IPS-18c (cell line): ENCODE results near the gene AKR1B1.

Source experiments
- H3K4me3 ChIP-seq: 2 replicates; pipeline ENCODE4 v1.7.0; 2013; ENCODE audit warnings: low read depth, mild to moderate bottlenecking, low read length, moderate library complexity; ENCODE audit not compliant: insufficient read depth
- H3K9me3 ChIP-seq: one replicate; pipeline ENCODE4 v1.6.1; 2013; ENCODE audit warnings: mild to moderate bottlenecking, low read length, moderate library complexity; ENCODE audit not compliant: control insufficient read depth, insufficient read depth

Gene AKR1B1

DNA sequence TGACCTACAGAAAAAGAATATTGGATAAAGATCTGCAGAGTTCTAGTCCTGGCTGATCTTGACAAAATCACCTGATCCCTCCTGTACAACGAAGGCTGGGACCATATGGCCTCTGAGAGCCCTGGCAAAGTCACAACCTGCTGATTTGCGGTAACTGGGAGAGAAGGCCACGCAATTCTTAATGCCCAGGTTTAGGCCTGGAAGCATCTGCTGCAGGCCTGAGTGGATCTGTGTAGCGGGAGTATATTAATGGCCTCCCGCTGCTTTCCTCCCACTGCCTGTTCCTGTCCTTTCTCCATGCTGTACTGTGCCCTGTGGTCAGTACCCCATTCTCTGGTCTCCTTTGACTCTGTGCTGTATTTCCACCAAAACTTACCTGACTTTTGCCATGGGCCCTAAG, 24.2 kb downstream of the AKR1B1 start:
- no peaks in the 10 kb centered on the region for H3K9me3 ChIP-seq
- H3K4me3 ChIP-seq = no peak overlapping the region

- H3K4me3 ChIP-seq = no peak overlapping the region
- no peaks in the 10 kb centered on the region for H3K9me3 ChIP-seq
These were observed 25.5 kb downstream of the AKR1B1 start for GRCh38 chr7:134433430-134433829.

DNA sequence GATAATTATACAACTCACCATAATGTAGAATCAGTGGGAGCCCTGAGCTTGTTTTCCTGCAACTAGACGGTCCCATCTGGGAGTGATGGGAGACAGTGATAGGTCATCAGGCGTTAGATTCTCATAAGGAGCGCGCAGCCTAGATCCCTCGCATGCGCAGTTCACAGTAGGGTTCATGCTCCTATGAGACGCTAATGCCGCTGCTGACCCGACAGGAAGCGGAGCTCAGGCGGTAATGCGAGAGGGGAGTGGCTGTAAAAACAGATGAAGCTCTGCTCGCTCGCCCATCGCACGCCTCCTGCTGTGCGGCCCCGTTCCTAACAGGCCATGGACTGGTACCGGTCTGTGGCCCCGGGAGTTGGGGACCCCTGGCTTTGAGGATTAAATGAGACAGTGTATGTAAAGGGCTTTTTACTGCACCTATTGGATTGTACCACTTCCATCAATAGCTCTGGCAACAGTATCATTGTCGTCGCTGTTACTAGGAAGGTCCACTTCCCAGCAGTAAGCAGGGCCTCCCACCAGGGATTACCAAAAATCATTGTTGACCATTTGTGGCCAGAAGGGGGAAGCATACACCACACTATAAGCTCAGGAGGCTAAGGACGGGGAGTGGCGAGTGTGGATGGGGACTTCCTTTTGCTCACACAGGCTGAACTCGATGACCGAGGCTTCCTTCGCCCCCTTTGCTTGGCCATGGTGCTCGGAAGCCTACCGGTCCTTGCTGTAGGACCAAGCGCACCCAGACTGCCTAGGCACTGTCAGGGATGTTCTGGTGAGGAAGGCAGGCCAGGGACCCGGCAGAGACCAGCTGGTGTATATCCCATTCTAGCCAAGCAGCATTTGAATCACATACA, 26.4 kb downstream of the AKR1B1 start:
- Histone ChIP-seq H3K4me3 (peak overlapping the region; percentile 38; the same call in 1 of the 2 replicates), H3K9me3 (no peaks in the 10 kb centered on the region)

- Histone ChIP-seq H3K9me3 (no peaks in the 10 kb centered on the region), H3K4me3 (no peak overlapping the region; the same call in 1 of the 2 replicates)
These were observed 27.1 kb downstream of the AKR1B1 start for GRCh38 chr7:134431815-134432214.

GRCh38 chr7:134429481-134429880, 29.4 kb downstream of the AKR1B1 start:
- H3K4me3 ChIP-seq = no peak overlapping the region

DNA sequence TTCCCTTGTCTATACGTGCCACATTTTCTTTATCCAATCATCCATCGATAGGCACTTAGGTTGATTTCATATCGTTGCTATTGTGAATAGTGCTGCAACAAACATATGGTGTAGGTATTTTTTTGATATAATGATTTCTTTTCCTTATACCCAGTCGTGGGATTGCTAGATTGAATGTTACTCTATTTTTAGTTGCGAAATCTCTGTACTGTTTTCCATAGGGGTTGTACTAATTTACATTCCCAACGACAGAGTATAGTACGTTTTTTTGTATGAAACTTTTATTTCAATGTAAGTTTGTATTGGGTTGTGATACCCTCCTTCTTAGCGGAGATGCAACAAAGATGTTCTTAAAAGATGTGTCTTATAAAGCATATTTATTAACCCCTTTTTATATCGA, 30.0 kb downstream of the AKR1B1 start:
- no peak overlapping the region for H3K4me3 ChIP-seq

More at GRCh38 chr7:134429481-134429880, 29.4 kb downstream of the AKR1B1 start:
- no peaks in the 10 kb centered on the region for H3K9me3 ChIP-seq

GRCh38 chr7:134427896-134428295, 31.0 kb downstream of the AKR1B1 start:
- Histone ChIP-seq H3K4me3 (no peak overlapping the region), H3K9me3 (no peaks in the 10 kb centered on the region)

More for the DNA sequence above, 30.0 kb downstream of the AKR1B1 start:
- H3K9me3 ChIP-seq = no peaks in the 10 kb centered on the region

DNA sequence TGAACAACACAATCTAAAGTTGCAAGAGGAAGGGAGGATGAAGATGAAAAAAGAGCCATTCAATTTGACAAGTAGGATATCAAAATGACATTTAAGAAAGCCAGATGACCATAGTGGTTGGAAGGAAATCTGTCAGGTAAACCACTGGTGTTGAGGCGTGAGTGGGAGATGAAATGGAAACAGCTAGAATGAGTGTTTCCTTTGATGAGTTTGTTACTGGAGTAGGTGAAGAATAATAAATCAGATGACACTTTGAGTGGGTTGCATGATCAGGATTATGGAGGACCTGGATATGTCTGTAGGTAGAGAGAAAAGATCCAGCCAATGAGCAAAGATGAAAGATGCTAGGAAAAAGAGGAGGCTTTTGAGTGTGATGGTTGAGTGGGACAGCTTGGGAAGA, 33.1 kb downstream of the AKR1B1 start:
- Histone ChIP-seq H3K4me3 (no peak overlapping the region), H3K9me3 (no peaks in the 10 kb centered on the region)

DNA sequence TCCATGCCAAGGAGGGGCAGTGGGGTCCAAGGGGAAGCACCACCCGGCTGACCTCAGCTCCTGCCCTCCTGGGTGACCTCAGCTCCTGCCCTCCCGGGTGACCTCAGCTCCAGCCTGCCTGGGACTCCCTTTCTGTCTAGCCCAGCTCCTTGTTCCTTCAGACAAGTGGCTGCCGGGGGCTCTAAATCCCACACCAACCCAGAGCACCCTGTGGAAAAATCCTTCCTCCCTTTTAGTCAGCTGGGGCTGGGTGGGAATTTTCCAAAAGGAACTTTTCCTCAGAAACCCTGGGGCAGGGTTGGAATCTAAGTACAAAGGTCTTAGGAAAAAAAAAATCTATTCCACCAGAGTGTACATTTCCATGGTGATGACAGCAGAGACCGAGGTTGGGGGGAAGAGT, 36.3 kb downstream of the AKR1B1 start:
- no peaks in the 10 kb centered on the region for H3K9me3 ChIP-seq
- H3K4me3 ChIP-seq = no peak overlapping the region

- Histone ChIP-seq H3K9me3 (no peaks in the 10 kb centered on the region), H3K4me3 (no peak overlapping the region)
These were observed 36.9 kb downstream of the AKR1B1 start for GRCh38 chr7:134422008-134422407.

- H3K9me3 ChIP-seq = no peaks in the 10 kb centered on the region
- H3K4me3 ChIP-seq = no peak overlapping the region
These were observed 38.3 kb downstream of the AKR1B1 start for GRCh38 chr7:134420424-134421125.

GRCh38 chr7:134419875-134420274, 39.0 kb downstream of the AKR1B1 start:
- Histone ChIP-seq H3K9me3 (no peaks in the 10 kb centered on the region), H3K4me3 (no peak overlapping the region)

- H3K9me3 ChIP-seq = no peaks in the 10 kb centered on the region
- no peak overlapping the region for H3K4me3 ChIP-seq
These were observed 39.8 kb downstream of the AKR1B1 start for GRCh38 chr7:134419085-134419484.

DNA sequence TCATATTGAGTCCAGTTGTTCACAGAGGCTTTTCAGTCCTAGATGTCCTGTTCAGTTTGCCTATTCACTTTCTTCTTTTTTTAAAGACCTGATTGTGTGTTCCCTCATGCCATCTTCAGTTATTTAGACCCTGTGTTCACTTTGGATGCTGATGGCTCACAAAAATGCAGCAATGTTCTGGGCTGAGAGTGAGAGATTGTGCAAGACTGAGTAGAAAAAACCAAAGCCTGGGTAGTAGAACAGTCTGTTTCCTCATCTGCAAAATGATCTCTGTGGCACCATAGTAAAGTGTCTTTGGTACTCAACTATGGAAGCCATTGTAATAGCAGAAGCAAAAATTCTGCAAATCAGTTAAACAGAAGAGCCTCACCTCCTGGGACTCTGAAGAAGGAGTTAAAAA, 43.2 kb downstream of the AKR1B1 start:
- no peaks in the 10 kb centered on the region for H3K9me3 ChIP-seq
- no peak overlapping the region for H3K4me3 ChIP-seq

DNA sequence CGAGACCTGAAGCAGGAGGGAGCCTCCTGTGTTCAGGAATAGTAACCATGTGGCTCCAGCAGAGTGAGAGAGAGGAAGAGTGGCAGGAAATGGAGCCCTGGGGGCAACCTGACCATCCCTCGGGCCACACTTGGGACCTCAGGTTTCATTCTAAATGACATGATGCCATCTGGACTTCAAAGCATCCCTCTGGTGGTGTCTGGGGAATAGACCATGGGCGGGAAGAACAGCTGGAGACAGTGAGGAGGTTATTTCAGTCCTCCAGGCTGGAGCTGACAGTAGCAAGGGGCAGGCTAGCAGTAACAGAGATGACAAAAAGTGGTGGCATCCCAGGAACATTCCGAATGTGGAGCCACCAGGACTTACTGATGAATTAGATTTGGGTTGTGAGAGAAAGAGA, 44.8 kb downstream of the AKR1B1 start:
- no peaks in the 10 kb centered on the region for H3K9me3 ChIP-seq
- H3K4me3 ChIP-seq = no peak overlapping the region

DNA sequence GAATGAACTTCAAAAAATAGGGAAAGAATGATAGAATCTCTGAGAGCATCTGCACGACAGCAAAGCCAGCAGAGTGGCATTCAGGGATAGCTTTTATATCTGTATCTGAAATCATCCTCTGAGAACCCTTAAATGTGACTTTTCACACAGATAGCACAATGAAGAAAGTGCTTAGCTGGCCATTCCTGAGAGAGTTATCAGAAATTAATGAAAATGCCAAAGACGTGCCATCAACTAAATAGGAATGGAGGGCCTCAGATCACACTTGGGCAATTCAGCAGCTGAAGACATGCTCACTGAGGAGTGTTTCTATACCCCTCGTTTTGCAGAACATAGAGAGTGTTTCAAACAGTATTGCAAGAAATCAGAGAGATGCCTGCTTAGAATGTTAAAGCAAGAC, 51.6 kb downstream of the AKR1B1 start:
- Histone ChIP-seq H3K9me3 (no peaks in the 10 kb centered on the region), H3K4me3 (no peak overlapping the region)

DNA sequence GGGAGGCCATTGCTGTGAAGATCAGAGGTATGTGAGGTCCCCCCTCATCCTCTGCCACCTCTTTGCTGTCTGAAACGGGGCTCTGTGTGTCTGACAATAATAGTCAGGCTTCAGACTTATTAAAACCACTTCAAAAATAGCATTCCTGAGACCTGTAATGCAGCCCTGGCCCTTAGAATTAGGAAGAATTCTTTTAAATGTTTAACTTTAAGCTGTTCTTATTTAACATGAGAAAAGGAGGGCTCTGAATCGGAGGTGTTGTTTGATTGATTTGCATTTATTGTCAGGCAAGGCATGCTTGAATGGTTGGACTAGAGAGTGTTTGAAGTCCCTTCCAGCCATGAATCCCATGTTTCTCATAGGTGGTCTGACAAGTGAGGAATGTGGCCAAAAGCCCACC, 52.5 kb downstream of the AKR1B1 start:
- Histone ChIP-seq H3K4me3 (no peak overlapping the region), H3K9me3 (no peaks in the 10 kb centered on the region)

- H3K4me3 ChIP-seq = no peak overlapping the region
- H3K9me3 ChIP-seq = no peaks in the 10 kb centered on the region
These were observed 53.6 kb downstream of the AKR1B1 start for GRCh38 chr7:134405299-134405698.
